Measurements from ENCODE around the gene GNAO1. TPM values are rescaled to one million over a fixed set of nuclear protein-coding genes. Genes with fewer than 3 reads are reported as not detected.
A peak's percentile ranks its signal among the peaks of the same experiment; 100 is the strongest.

Gene GNAO1
- polyA plus RNA-seq (2013, experiment 1 of 2; ENCODE audit: insufficient read length) = 6.3 TPM
- polyA plus RNA-seq (2013, experiment 2 of 2; ENCODE audit: insufficient read length) = 12.4 TPM

- peak; percentile 77 for DNase-seq
Observed at GRCh38 chr16:56191156-56191815, at the start of gene GNAO1. Gene GNAO1, plus strand, starts transcription at chr16:56191489. Its CDS starts 747 bp downstream, at chr16:56192236.

GRCh38 chr16:56143666-56144065 lies 47.6 kb upstream of the GNAO1 start:
- DNase-seq = no peak

GRCh38 chr16:56145369-56145768 lies 45.9 kb upstream of the GNAO1 start:
- DNase-seq = no peak

GRCh38 chr16:56151621-56152020 lies 39.7 kb upstream of the GNAO1 start:
- DNase-seq = no peak

- no peak for DNase-seq
Observed at GRCh38 chr16:56161658-56162057, 29.6 kb upstream of the GNAO1 start.

- no peak for DNase-seq
Observed at GRCh38 chr16:56163089-56163488, 28.2 kb upstream of the GNAO1 start.

GRCh38 chr16:56163938-56164337 lies 27.4 kb upstream of the GNAO1 start:
- DNase-seq = no peak

GRCh38 chr16:56164636-56165035 lies 26.7 kb upstream of the GNAO1 start:
- DNase-seq = no peak

GRCh38 chr16:56174411-56174810 lies 16.9 kb upstream of the GNAO1 start:
- peak; percentile 24 for DNase-seq

GRCh38 chr16:56181401-56181800 lies 9.9 kb upstream of the GNAO1 start:
- DNase-seq = no peak

GRCh38 chr16:56183266-56183665 lies 8.0 kb upstream of the GNAO1 start:
- no peak for DNase-seq

- no peak for DNase-seq
Observed at GRCh38 chr16:56190048-56190676, 1.1 kb upstream of the GNAO1 start.

GRCh38 chr16:56190677-56191155 lies 573 bp upstream of the GNAO1 start:
- peak; percentile 17 for DNase-seq

- DNase-seq = no peak
Observed at GRCh38 chr16:56191835-56192634, 746 bp downstream of the GNAO1 start.

- DNase-seq = no peak
Observed at GRCh38 chr16:56192635-56192945, 1.3 kb downstream of the GNAO1 start.

- no peak for DNase-seq
Observed at GRCh38 chr16:56192986-56193945, 2.0 kb downstream of the GNAO1 start.

- DNase-seq = peak; percentile 73
Observed at GRCh38 chr16:56193951-56194726, 2.9 kb downstream of the GNAO1 start.

GRCh38 chr16:56195151-56195550 lies 3.9 kb downstream of the GNAO1 start:
- peak; percentile 51 for DNase-seq

GRCh38 chr16:56196381-56196780 lies 5.1 kb downstream of the GNAO1 start:
- no peak for DNase-seq

- DNase-seq = no peak
Observed at GRCh38 chr16:56197192-56197992, 6.1 kb downstream of the GNAO1 start.
